CD14-positive monocyte (primary cell): ENCODE data around the gene LRRC43. TPM values are rescaled to one million over a fixed set of nuclear protein-coding genes. Genes with fewer than 3 reads are reported as not detected.

Experiments used
- DNase-seq, 3 donors: peaks; one replicate each; pipeline ENCODE4 v3.0.0-alpha.2; 2011 to 2022
- H2AFZ ChIP-seq: 2 replicates; pipeline ENCODE4 v1.6.0; 2012; ENCODE audit warnings: mild to moderate bottlenecking, low read depth, low read length, inconsistent platforms; ENCODE audit not compliant: insufficient read depth, poor library complexity, severe bottlenecking
- H3K27ac ChIP-seq, 2 donors: 1 replicate in 1 of 2; 2 replicates in 1 of 2; pipeline ENCODE4 v1.5.1; 2012 to 2013; ENCODE audit warnings: low read length in 2 of 2, control low read depth in 1 of 2, inconsistent platforms in 1 of 2, low read depth in 1 of 2, mild to moderate bottlenecking in 1 of 2
- H3K27me3 ChIP-seq, 2 donors: one replicate each; pipeline versions ENCODE4 v1.6.0 to v1.6.1; 2011 to 2013; ENCODE audit warnings: low read length in 2 of 2; ENCODE audit not compliant: control insufficient read depth in 2 of 2, insufficient read depth in 2 of 2
- H3K36me3 ChIP-seq, 2 donors: replicated peaks in 1 of 2; 1 replicate in 1 of 2; 2 replicates in 1 of 2; pipeline versions ENCODE4 v1.5.1 to v1.6.1; 2012 to 2013; ENCODE audit warnings: low read length in 2 of 2, control low read depth in 1 of 2, inconsistent platforms in 1 of 2, mild to moderate bottlenecking in 1 of 2; ENCODE audit not compliant: insufficient read depth in 2 of 2, control insufficient read depth in 1 of 2
- H3K4me1 ChIP-seq, 2 donors: 1 replicate in 1 of 2; 2 replicates in 1 of 2; pipeline versions ENCODE4 v1.5.1 to v1.6.1; 2012 to 2013; ENCODE audit warnings: low read length in 2 of 2, control low read depth in 1 of 2, inconsistent platforms in 1 of 2, mild to moderate bottlenecking in 1 of 2, moderate library complexity in 1 of 2; ENCODE audit not compliant: insufficient read depth in 2 of 2, control insufficient read depth in 1 of 2
- H3K4me2 ChIP-seq: replicated peaks from 2 replicates; pipeline ENCODE3; 2012; ENCODE audit warnings: low read length, moderate library complexity, mild to moderate bottlenecking; ENCODE audit not compliant: poor library complexity, severe bottlenecking; ENCODE audit errors: extremely low read depth
- H3K4me3 ChIP-seq, 3 experiments: fragments of 200-600 bp in 1 of 3; sonication (generic) in 1 of 3; replicated peaks in 1 of 3; 1 replicate in 2 of 3; 2 replicates in 1 of 3; pipeline ENCODE4 v1.5.1; 2011 to 2013; ENCODE audit warnings: low read length in 3 of 3, mild to moderate bottlenecking in 3 of 3, control low read depth in 2 of 3, low read depth in 2 of 3, inconsistent platforms in 1 of 3, moderate library complexity in 1 of 3
- H3K79me2 ChIP-seq: 2 replicates; pipeline ENCODE4 v1.6.0; 2012; ENCODE audit warnings: mild to moderate bottlenecking, control low read depth, inconsistent platforms, low read length, moderate library complexity; ENCODE audit not compliant: insufficient read depth
- H3K9ac ChIP-seq: 2 replicates; pipeline ENCODE4 v1.6.0; 2017; ENCODE audit warnings: low read length, mild to moderate bottlenecking; ENCODE audit not compliant: insufficient read depth, poor library complexity, severe bottlenecking
- H3K9me3 ChIP-seq, 2 donors: replicated peaks in 1 of 2; 1 replicate in 1 of 2; 2 replicates in 1 of 2; pipeline versions ENCODE4 v1.5.1 to v1.6.1; 2012 to 2013; ENCODE audit warnings: low read length in 2 of 2, control low read depth in 1 of 2; ENCODE audit not compliant: control insufficient read depth in 1 of 2, insufficient read depth in 1 of 2
- H4K20me1 ChIP-seq: 2 replicates; pipeline ENCODE4 v1.6.0; 2012; ENCODE audit warnings: mild to moderate bottlenecking, low read length, control low read depth, moderate library complexity; ENCODE audit not compliant: insufficient read depth
- H3K27ac Mint-ChIP-seq, 7 donors: one replicate each; pipeline ENCODE4 v1.8.0; 2020; ENCODE audit warnings: mild to moderate bottlenecking in 7 of 7, mixed read lengths in 7 of 7, moderate library complexity in 6 of 7, inconsistent platforms in 2 of 7
- H3K27me3 Mint-ChIP-seq, 3 donors: one replicate each; pipeline ENCODE4 v1.8.0; 2021 to 2022; ENCODE audit warnings: low read depth in 3 of 3, mild to moderate bottlenecking in 3 of 3, mixed read lengths in 3 of 3, moderate library complexity in 3 of 3, inconsistent platforms in 1 of 3
- H3K36me3 Mint-ChIP-seq, 2 donors: one replicate each; pipeline ENCODE4 v1.8.0; 2020; ENCODE audit warnings: mixed read lengths in 2 of 2, inconsistent platforms in 1 of 2, mild to moderate bottlenecking in 1 of 2
- H3K4me1 Mint-ChIP-seq: one replicate; pipeline ENCODE4 v1.8.0; 2020; ENCODE audit warnings: mild to moderate bottlenecking, mixed read lengths
- H3K4me3 Mint-ChIP-seq, 2 donors: one replicate each; pipeline ENCODE4 v1.8.0; 2020; ENCODE audit warnings: mild to moderate bottlenecking in 2 of 2, mixed read lengths in 2 of 2, moderate library complexity in 1 of 2
- H3K9me3 Mint-ChIP-seq, 7 donors: one replicate each; pipeline ENCODE4 v1.8.0; 2020 to 2022; ENCODE audit warnings: mixed read lengths in 7 of 7, mild to moderate bottlenecking in 6 of 7, moderate library complexity in 6 of 7, inconsistent platforms in 2 of 7
- CTCF ChIP-seq: fragments of 200-600 bp; IDR thresholded peaks from one replicate; pipeline ENCODE4 v1.8.0; 2022; ENCODE audit warnings: antibody characterized with exemption, mild to moderate bottlenecking
- WGBS: methylation state at CpG from one replicate; pipeline ENCODE4 v1.1.5; 2013; ENCODE audit warnings: missing lambda C conversion rate; ENCODE audit not compliant: insufficient coverage; 5-methylcytosine and 5-hydroxymethylcytosine counted together
- intact Hi-C, 2 donors: fragments of 100-400 bp; cut with micrococcal nuclease; formaldehyde crosslinking; loops; one replicate each; pipeline versions ENCODE4 v1.15.0 to v1.15.1; 2023
- polyA plus RNA-seq, 3 donors: library from polyadenylated mRNA; depleted of rRNA in 1 of 3; unstranded in 2 of 3; stranded (reverse) in 1 of 3; fragments of 300-500 nt in 2 of 3; fragments of >200 nt in 1 of 3; fragmentation: Illumina TruSeq in 2 of 3; gene quantifications; 1 replicate in 2 of 3; 2 replicates in 1 of 3; pipeline ENCODE4 v1.2.3, GENCODE V29; 2012 to 2021

The LRRC43 gene
- polyA plus RNA-seq, 3 donors = 0.19 TPM; not detected in 2

- Histone ChIP-seq H2AFZ (no peak overlapping the region), H3K4me3 (no peak overlapping the region), H3K9ac (no peak overlapping the region), H3K9me3 (no peaks in the 10 kb centered on the region), H4K20me1 (no peaks in the 10 kb centered on the region), H3K79me2 (no peaks in the 10 kb centered on the region), H3K4me2 (no peak overlapping the region), H3K36me3 (peaks cover 63 to 98% of the 10 kb centered on the region in 2 donors), H3K27me3 (no peaks in the 10 kb centered on the region), H3K27ac (no peak overlapping the region), H3K4me1 (no peaks in the 10 kb centered on the region)
- no CpG with 5 or more reads among the region's 5 CpGs for WGBS
- peaks cover 5% of the 10 kb centered on the region for H3K4me1 Mint-ChIP-seq
- peaks cover 63 to 81% of the 10 kb centered on the region in 2 donors for H3K36me3 Mint-ChIP-seq
- intact Hi-C loops = no loop called here
- peak overlapping the region in 2 of 7 donors; percentile 13 to 31 for H3K27ac Mint-ChIP-seq
- no peak for DNase-seq
- H3K4me3 Mint-ChIP-seq = no peak overlapping the region
- H3K9me3 Mint-ChIP-seq = no peaks in the 10 kb centered on the region
- no peak for TF ChIP-seq CTCF
- peaks cover 0 to 5% (median 0%) of the 10 kb centered on the region in 3 donors for H3K27me3 Mint-ChIP-seq
Measured at GRCh38 chr12:122238861-122239260, 55.9 kb downstream of the LRRC43 start.

- Mint-ChIP-seq H3K4me1 (peaks cover 1% of the 10 kb centered on the region), H3K4me3 (no peak overlapping the region), H3K27ac (no peak overlapping the region), H3K9me3 (no peaks in the 10 kb centered on the region), H3K27me3 (peaks cover 0 to 3% (median 2%) of the 10 kb centered on the region in 3 donors), H3K36me3 (peaks cover 62 to 84% of the 10 kb centered on the region in 2 donors)
- Histone ChIP-seq H3K4me1 (no peaks in the 10 kb centered on the region), H3K9ac (no peak overlapping the region), H3K79me2 (no peaks in the 10 kb centered on the region), H3K4me3 (no peak overlapping the region), H3K9me3 (no peaks in the 10 kb centered on the region), H3K4me2 (no peak overlapping the region), H3K36me3 (peaks cover 55 to 93% of the 10 kb centered on the region in 2 donors), H4K20me1 (peaks cover 4% of the 10 kb centered on the region), H3K27ac (no peak overlapping the region), H3K27me3 (no peaks in the 10 kb centered on the region), H2AFZ (no peak overlapping the region)
- intact Hi-C loops = no loop called here
- 100% methylated on average over 1 of the region's 6 CpGs for WGBS
- TF ChIP-seq CTCF = no peak
- no peak for DNase-seq
Measured at GRCh38 chr12:122243965-122244364, 61.0 kb downstream of the LRRC43 start.
